DOHH2 (cell line): ENCODE results near the gene OR11A1.

Experiments used
- H3F3A ChIP-seq: fragments of 200-600 bp; sonication (generic), shearing (Covaris generic); 2 replicates; pipeline ENCODE4 v1.6.0; 2016; ENCODE audit warnings: antibody characterized with exemption, mild to moderate bottlenecking; ENCODE audit not compliant: control insufficient read depth, insufficient read depth
- H3K27ac ChIP-seq: fragments of 200-600 bp; sonication (generic); 2 replicates; pipeline ENCODE4 v1.5.1; 2014; ENCODE audit warnings: low read depth, mild to moderate bottlenecking, low read length, moderate library complexity
- H3K27me3 ChIP-seq: fragments of 200-600 bp; sonication (generic); 2 replicates; pipeline ENCODE4 v1.6.1; 2014; ENCODE audit warnings: mild to moderate bottlenecking, low read length, mixed read lengths; ENCODE audit not compliant: control insufficient read depth
- H3K36me3 ChIP-seq: fragments of 200-600 bp; sonication (generic); 2 replicates; pipeline ENCODE4 v1.6.1; 2014; ENCODE audit warnings: mild to moderate bottlenecking, low read length, moderate library complexity, mixed read lengths; ENCODE audit not compliant: control insufficient read depth
- H3K4me1 ChIP-seq: fragments of 200-600 bp; sonication (generic); 2 replicates; pipeline ENCODE4 v1.6.1; 2014; ENCODE audit warnings: mild to moderate bottlenecking, low read length, mixed read lengths; ENCODE audit not compliant: control insufficient read depth
- H3K4me2 ChIP-seq: fragments of 200-600 bp; sonication (generic); 2 replicates; pipeline ENCODE4 v1.6.0; 2014; ENCODE audit warnings: mild to moderate bottlenecking, low read length, moderate library complexity
- H3K4me3 ChIP-seq: fragments of 200-600 bp; sonication (generic); 2 replicates; pipeline ENCODE4 v1.5.1; 2014; ENCODE audit warnings: mild to moderate bottlenecking, low read length, mixed read lengths
- H3K79me2 ChIP-seq: fragments of 200-600 bp; sonication (generic); 2 replicates; pipeline ENCODE4 v1.6.1; 2014; ENCODE audit warnings: mild to moderate bottlenecking, low read length, mixed read lengths; ENCODE audit not compliant: control insufficient read depth
- H3K9me2 ChIP-seq: fragments of 200-600 bp; sonication (generic); replicated peaks from 2 replicates; pipeline ENCODE4 v1.6.1; 2014; ENCODE audit warnings: mild to moderate bottlenecking, low read length, mixed read lengths; ENCODE audit not compliant: control insufficient read depth
- H3K9me3 ChIP-seq: fragments of 200-600 bp; sonication (generic); 2 replicates; pipeline ENCODE4 v1.6.1; 2014; ENCODE audit warnings: antibody characterized with exemption, low read length, mixed read lengths; ENCODE audit not compliant: control insufficient read depth, insufficient read depth
- H4K20me1 ChIP-seq: fragments of 200-600 bp; sonication (generic); 2 replicates; pipeline ENCODE4 v1.6.0; 2014; ENCODE audit warnings: low read depth, mild to moderate bottlenecking, antibody characterized with exemption, low read length, moderate library complexity; ENCODE audit not compliant: control insufficient read depth, insufficient read depth
- EZH2phosphoT487 ChIP-seq: fragments of 200-600 bp; sonication (generic); IDR thresholded peaks from 2 replicates; pipeline ENCODE4 v1.6.1; 2017; ENCODE audit warnings: borderline replicate concordance, mild to moderate bottlenecking, antibody characterized with exemption, low read length, moderate library complexity, mixed read lengths
- TF ChIP-seq, protein P1 (sequence below): fragments of 200-600 bp; sonication (generic); IDR thresholded peaks from one replicate; pipeline ENCODE4 v1.5.1; 2014; ENCODE audit warnings: antibody characterized with exemption, mild to moderate bottlenecking, low read depth, low read length; ENCODE audit not compliant: poor library complexity, severe bottlenecking

Gene OR11A1, protein sequence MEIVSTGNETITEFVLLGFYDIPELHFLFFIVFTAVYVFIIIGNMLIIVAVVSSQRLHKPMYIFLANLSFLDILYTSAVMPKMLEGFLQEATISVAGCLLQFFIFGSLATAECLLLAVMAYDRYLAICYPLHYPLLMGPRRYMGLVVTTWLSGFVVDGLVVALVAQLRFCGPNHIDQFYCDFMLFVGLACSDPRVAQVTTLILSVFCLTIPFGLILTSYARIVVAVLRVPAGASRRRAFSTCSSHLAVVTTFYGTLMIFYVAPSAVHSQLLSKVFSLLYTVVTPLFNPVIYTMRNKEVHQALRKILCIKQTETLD

DNA sequence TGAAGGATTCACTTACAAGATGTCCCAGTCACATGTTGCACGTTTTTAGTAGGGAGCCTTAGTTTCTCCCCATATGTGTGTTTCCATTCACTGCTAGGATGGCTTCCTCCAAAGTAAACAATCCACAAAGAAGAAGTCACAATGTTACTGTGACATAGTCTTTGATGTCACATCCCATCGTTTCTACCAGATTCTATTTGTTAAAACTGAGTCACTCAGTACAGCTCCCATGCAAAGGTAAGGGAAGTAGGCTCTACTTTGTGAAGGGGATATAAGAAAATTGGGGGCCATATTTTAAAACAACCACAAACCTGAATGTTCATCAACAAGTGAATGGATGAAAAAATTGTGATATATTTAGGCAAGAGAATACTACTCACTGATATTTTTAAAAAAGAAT, at the start of gene OR11A1, which contains the start of gene OR2H1:
Gene OR11A1, minus strand, starts transcription at position 101 of the 400 bp plus-strand sequence. CDS start 29,430 bp downstream, outside the sequence.
Gene OR2H1, plus strand, starts transcription at position 185 of the 400 bp plus-strand sequence. CDS start 4,615 bp downstream, outside the sequence.
- Histone ChIP-seq H3K4me3 (no peak within 1 kb of the TSS), H3K4me2 (no peak within 1 kb of the TSS), H3K9me3 (no peaks in the 10 kb centered on the region), H3K27me3 (no peaks in the 10 kb centered on the region), H3K27ac (no peak within 1 kb of the TSS), H3F3A (no peaks in the 10 kb centered on the region), H3K9me2 (no peaks in the 10 kb centered on the region), H4K20me1 (no peaks in the 10 kb centered on the region), H3K79me2 (no peaks in the 10 kb centered on the region), H3K4me1 (no peaks in the 10 kb centered on the region), H3K36me3 (no peaks in the 10 kb centered on the region)
- TF ChIP-seq, protein P1, sequence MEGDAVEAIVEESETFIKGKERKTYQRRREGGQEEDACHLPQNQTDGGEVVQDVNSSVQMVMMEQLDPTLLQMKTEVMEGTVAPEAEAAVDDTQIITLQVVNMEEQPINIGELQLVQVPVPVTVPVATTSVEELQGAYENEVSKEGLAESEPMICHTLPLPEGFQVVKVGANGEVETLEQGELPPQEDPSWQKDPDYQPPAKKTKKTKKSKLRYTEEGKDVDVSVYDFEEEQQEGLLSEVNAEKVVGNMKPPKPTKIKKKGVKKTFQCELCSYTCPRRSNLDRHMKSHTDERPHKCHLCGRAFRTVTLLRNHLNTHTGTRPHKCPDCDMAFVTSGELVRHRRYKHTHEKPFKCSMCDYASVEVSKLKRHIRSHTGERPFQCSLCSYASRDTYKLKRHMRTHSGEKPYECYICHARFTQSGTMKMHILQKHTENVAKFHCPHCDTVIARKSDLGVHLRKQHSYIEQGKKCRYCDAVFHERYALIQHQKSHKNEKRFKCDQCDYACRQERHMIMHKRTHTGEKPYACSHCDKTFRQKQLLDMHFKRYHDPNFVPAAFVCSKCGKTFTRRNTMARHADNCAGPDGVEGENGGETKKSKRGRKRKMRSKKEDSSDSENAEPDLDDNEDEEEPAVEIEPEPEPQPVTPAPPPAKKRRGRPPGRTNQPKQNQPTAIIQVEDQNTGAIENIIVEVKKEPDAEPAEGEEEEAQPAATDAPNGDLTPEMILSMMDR, result no peak
- TF ChIP-seq EZH2phosphoT487, result no peak

- TF ChIP-seq, protein P1, result no peak
- no peak for TF ChIP-seq EZH2phosphoT487
- no peaks in the 10 kb centered on the region for H3K36me3 ChIP-seq
- H3K9me3 ChIP-seq, result no peaks in the 10 kb centered on the region
- H3K27me3 ChIP-seq, result no peaks in the 10 kb centered on the region
- no peaks in the 10 kb centered on the region for H3K9me2 ChIP-seq
- no peaks in the 10 kb centered on the region for H3K79me2 ChIP-seq
- H3F3A ChIP-seq, result no peaks in the 10 kb centered on the region
- H3K4me3 ChIP-seq, result no peak overlapping the region
- no peak overlapping the region for H3K27ac ChIP-seq
- H3K4me2 ChIP-seq, result no peak overlapping the region
- H3K4me1 ChIP-seq, result no peaks in the 10 kb centered on the region
- H4K20me1 ChIP-seq, result no peaks in the 10 kb centered on the region
Measured at GRCh38 chr6:29506446-29507067, 49.7 kb upstream of the OR11A1 start.

- no peak overlapping the region for H3K4me3 ChIP-seq
Measured at GRCh38 chr6:29505808-29506207, 48.9 kb upstream of the OR11A1 start.

More at GRCh38 chr6:29505808-29506207, 48.9 kb upstream of the OR11A1 start:
- H3F3A ChIP-seq, result no peaks in the 10 kb centered on the region
- no peak for TF ChIP-seq EZH2phosphoT487
- TF ChIP-seq, protein P1, result no peak
- H3K27me3 ChIP-seq, result no peaks in the 10 kb centered on the region
- H3K4me1 ChIP-seq, result no peaks in the 10 kb centered on the region
- no peaks in the 10 kb centered on the region for H3K9me3 ChIP-seq
- H3K4me2 ChIP-seq, result no peak overlapping the region
- H3K79me2 ChIP-seq, result no peaks in the 10 kb centered on the region
- H4K20me1 ChIP-seq, result no peaks in the 10 kb centered on the region
- H3K27ac ChIP-seq, result no peak overlapping the region
- H3K36me3 ChIP-seq, result no peaks in the 10 kb centered on the region
- H3K9me2 ChIP-seq, result no peaks in the 10 kb centered on the region
